ENCODE data around the gene SYCE3. TPM values are rescaled to one million over a fixed set of nuclear protein-coding genes. Genes with fewer than 3 reads are reported as not detected.

Gene SYCE3
- polyA plus RNA-seq, 1 of the 3 experiments (the other 2 are of a cell fraction) = 3.6 TPM

- no peak for TF ChIP-seq SMC3 (IDR thresholded peaks at IDR 0.05; ENCODE audit: low read depth, low read length)
These were observed 22.3 kb downstream of the SYCE3 start (continued) for GRCh38 chr22:50540381-50540780.

DNA sequence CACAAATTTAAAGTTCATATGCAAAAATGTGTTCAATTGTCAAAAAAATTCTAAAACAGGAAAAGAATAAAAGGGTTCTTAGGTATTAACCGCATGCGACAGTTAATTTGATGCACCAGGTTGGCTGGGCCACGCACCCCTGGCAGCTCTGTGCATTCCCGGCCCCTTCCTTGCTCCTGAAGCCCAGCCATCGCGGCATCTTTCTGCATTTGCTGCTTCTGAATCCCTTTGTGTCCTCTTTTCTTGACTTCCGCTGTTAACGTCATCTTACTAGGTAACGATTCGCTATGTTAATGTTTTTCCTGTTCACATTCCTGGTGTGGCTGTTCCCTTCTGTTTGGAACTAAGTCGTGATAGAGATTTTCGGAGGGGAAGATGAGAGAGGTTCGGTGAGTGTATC, 25.0 kb downstream of the SYCE3 start:
- H3K4me1 ChIP-seq (ENCODE audit: control insufficient read depth in 1 of 2, insufficient read depth in 2 of 2, low read depth in 1 of 2, low read length in 1 of 2) = peaks cover 0 to 6% of the 10 kb centered on the region in 2 experiments; a peak in 1 of 4 replicates
- no peak for TF ChIP-seq NRF1 (IDR thresholded peaks at IDR 0.05; ENCODE audit: low read depth, low read length)
- TF ChIP-seq FOSL2 (IDR thresholded peaks at IDR 0.05; ENCODE audit: borderline replicate concordance, low read depth) = no peak
- no peak for TF ChIP-seq NFIC (IDR thresholded peaks at IDR 0.05; ENCODE audit: borderline replicate concordance)
- no peak for TF ChIP-seq JUND (IDR thresholded peaks at IDR 0.05)
- TF ChIP-seq USF1 (IDR thresholded peaks at IDR 0.05; ENCODE audit: borderline replicate concordance, low read depth) = no peak
- TF ChIP-seq GABPA (IDR thresholded peaks at IDR 0.05; ENCODE audit: low read depth) = no peak
- no peak overlapping the region for H3K4me3 ChIP-seq (ENCODE audit: low read depth in 2 of 2, low read length in 1 of 2)
- no peaks in the 10 kb centered on the region for H3K9me2 ChIP-seq
- H3K79me2 ChIP-seq (ENCODE audit: insufficient read depth) = no peaks in the 10 kb centered on the region
- no peak overlapping the region for H3K4me2 ChIP-seq
- H2AFZ ChIP-seq (ENCODE audit: low read depth) = no peak overlapping the region
- H3F3A ChIP-seq (replicated peaks; ENCODE audit: insufficient read depth) = peaks cover 7% of the 10 kb centered on the region
- peak; percentile 13 for DNase-seq
- WGBS (ENCODE audit: low lambda C conversion rate) = 97% methylated on average over 13 of the region's 13 CpGs
- no peaks in the 10 kb centered on the region for H4K20me1 ChIP-seq (ENCODE audit: insufficient read depth)
- no peaks in the 10 kb centered on the region for H3K27me3 ChIP-seq (ENCODE audit: insufficient read depth)
- no peak overlapping the region for H3K9ac ChIP-seq
- H3K36me3 ChIP-seq (replicated peaks in 1 of 2; ENCODE audit: control insufficient read depth in 1 of 2, insufficient read depth in 2 of 2, low read length in 1 of 2) = no peaks in the 10 kb centered on the region
- no peak overlapping the region for H3K27ac ChIP-seq (ENCODE audit: low read depth in 2 of 2, low read length in 1 of 2)
- H3K9me3 ChIP-seq = no peaks in the 10 kb centered on the region
- CTCF ChIA-PET = interaction anchor here (0.9 to 1.4 kb wide), 3 partner anchors 9 to 39 kb away, joined by 3 to 7 read pairs (median 3); partner anchors contain the start of gene SYCE3
- POLR2A ChIA-PET = no interaction called here

GRCh38 chr22:50536226-50536625, 26.5 kb downstream of the SYCE3 start:
- CTCF ChIA-PET = interaction anchor here (1.1 to 2.6 kb wide), 5 partner anchors 8 to 85 kb away, joined by 3 to 14 read pairs (median 8); partner anchors contain the start of genes SCO2 and SYCE3
- POLR2A ChIA-PET = no interaction called here
- H3K4me2 ChIP-seq = no peak overlapping the region
- H3K4me3 ChIP-seq (ENCODE audit: low read depth in 2 of 2, low read length in 1 of 2) = no peak overlapping the region
- TF ChIP-seq TAF1 (IDR thresholded peaks at IDR 0.05; ENCODE audit: borderline replicate concordance, low read depth, low read length) (no peak), NRF1 (IDR thresholded peaks at IDR 0.05; ENCODE audit: low read depth, low read length) (no peak), RFX5 (IDR thresholded peaks at IDR 0.05; ENCODE audit: low read length) (no peak), TCF12 (IDR thresholded peaks at IDR 0.05) (no peak), RXRA (IDR thresholded peaks at IDR 0.05; ENCODE audit: borderline replicate concordance, low read depth) (no peak), EP300 (IDR thresholded peaks at IDR 0.05; ENCODE audit: borderline replicate concordance in 1 of 2, low read depth in 1 of 2, low read length in 1 of 2) (no peak), ELF1 (IDR thresholded peaks at IDR 0.05) (no peak), MAX (IDR thresholded peaks at IDR 0.05; ENCODE audit: low read depth) (no peak), NFIC (IDR thresholded peaks at IDR 0.05; ENCODE audit: borderline replicate concordance) (no peak)
- TF ChIP-seq, protein P1, sequence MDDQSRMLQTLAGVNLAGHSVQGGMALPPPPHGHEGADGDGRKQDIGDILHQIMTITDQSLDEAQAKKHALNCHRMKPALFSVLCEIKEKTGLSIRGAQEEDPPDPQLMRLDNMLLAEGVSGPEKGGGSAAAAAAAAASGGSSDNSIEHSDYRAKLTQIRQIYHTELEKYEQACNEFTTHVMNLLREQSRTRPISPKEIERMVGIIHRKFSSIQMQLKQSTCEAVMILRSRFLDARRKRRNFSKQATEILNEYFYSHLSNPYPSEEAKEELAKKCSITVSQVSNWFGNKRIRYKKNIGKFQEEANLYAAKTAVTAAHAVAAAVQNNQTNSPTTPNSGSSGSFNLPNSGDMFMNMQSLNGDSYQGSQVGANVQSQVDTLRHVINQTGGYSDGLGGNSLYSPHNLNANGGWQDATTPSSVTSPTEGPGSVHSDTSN (IDR thresholded peaks at IDR 0.05) = no peak
- H3K36me3 ChIP-seq (replicated peaks in 1 of 2; ENCODE audit: control insufficient read depth in 1 of 2, insufficient read depth in 2 of 2, low read length in 1 of 2) = no peaks in the 10 kb centered on the region
- H3K79me2 ChIP-seq (ENCODE audit: insufficient read depth) = no peaks in the 10 kb centered on the region
- no peak overlapping the region for H3K9ac ChIP-seq
- whole genome bisulfite sequencing (ENCODE audit: low lambda C conversion rate) = 76% methylated on average over 3 of the region's 3 CpGs
- H2AFZ ChIP-seq (ENCODE audit: low read depth) = no peak overlapping the region
- no peaks in the 10 kb centered on the region for H3K27me3 ChIP-seq (ENCODE audit: insufficient read depth)
- no peaks in the 10 kb centered on the region for H4K20me1 ChIP-seq (ENCODE audit: insufficient read depth)
- peaks cover 5% of the 10 kb centered on the region for H3F3A ChIP-seq (replicated peaks; ENCODE audit: insufficient read depth)
- no peaks in the 10 kb centered on the region for H3K9me2 ChIP-seq
- no peak for DNase-seq
- peaks cover 6% of the 10 kb centered on the region in 2 experiments; a peak in 2 of 4 replicates for H3K4me1 ChIP-seq (ENCODE audit: control insufficient read depth in 1 of 2, insufficient read depth in 2 of 2, low read depth in 1 of 2, low read length in 1 of 2)
- no peaks in the 10 kb centered on the region for H3K9me3 ChIP-seq
- no peak overlapping the region for H3K27ac ChIP-seq (ENCODE audit: low read depth in 2 of 2, low read length in 1 of 2)
